Immature natural killer cell (primary cell): ENCODE measurements around the gene NSG2. TPM values are rescaled to one million over a fixed set of nuclear protein-coding genes. Genes with fewer than 3 reads are reported as not detected.
"Not testable (repeated sequence)": the region's sequence is repeated elsewhere in the genome, so short reads cannot be mapped to it uniquely, and the experiment has no call there.

Source experiments
- DNase-seq, 3 donors: peaks; one replicate each; pipeline ENCODE4 v3.0.0; 2022; ENCODE audit warnings: mixed read lengths in 1 of 3
- H3K27ac Mint-ChIP-seq, 6 donors: one replicate each; pipeline ENCODE4 v1.8.0; 2020; ENCODE audit warnings: mixed read lengths in 6 of 6, mild to moderate bottlenecking in 5 of 6, inconsistent platforms in 4 of 6, moderate library complexity in 3 of 6
- H3K27me3 Mint-ChIP-seq, 3 donors: one replicate each; pipeline ENCODE4 v1.8.0; 2020 to 2021; ENCODE audit warnings: low read depth in 3 of 3, mild to moderate bottlenecking in 3 of 3, mixed read lengths in 3 of 3, moderate library complexity in 3 of 3, inconsistent platforms in 1 of 3
- H3K36me3 Mint-ChIP-seq, 3 donors: one replicate each; pipeline ENCODE4 v1.8.0; 2020; ENCODE audit warnings: mixed read lengths in 3 of 3, inconsistent platforms in 2 of 3, mild to moderate bottlenecking in 2 of 3
- H3K4me1 Mint-ChIP-seq, 2 donors: one replicate each; pipeline ENCODE4 v1.8.0; 2020; ENCODE audit warnings: inconsistent platforms in 2 of 2, mild to moderate bottlenecking in 2 of 2, mixed read lengths in 2 of 2, moderate library complexity in 1 of 2
- H3K4me3 Mint-ChIP-seq, 5 donors: one replicate each; pipeline ENCODE4 v1.8.0; 2020; ENCODE audit warnings: mild to moderate bottlenecking in 5 of 5, mixed read lengths in 5 of 5, inconsistent platforms in 3 of 5, moderate library complexity in 3 of 5
- H3K9me3 Mint-ChIP-seq, 6 donors: one replicate each; pipeline ENCODE4 v1.8.0; 2020; ENCODE audit warnings: mild to moderate bottlenecking in 6 of 6, mixed read lengths in 6 of 6, inconsistent platforms in 4 of 6, moderate library complexity in 3 of 6
- polyA plus RNA-seq, 3 donors: library from polyadenylated mRNA; unstranded; fragments of 300-500 nt; fragmentation: Illumina TruSeq; gene quantifications; one replicate each; pipeline ENCODE4 v1.2.3, GENCODE V29; 2021

NSG2 gene
- polyA plus RNA-seq, 3 donors from 2014 or later = not detected

- H3K4me3 Mint-ChIP-seq = no peak overlapping the region
- no peaks in the 10 kb centered on the region for H3K4me1 Mint-ChIP-seq
- H3K27me3 Mint-ChIP-seq = peaks cover 0 to 4% (median 0%) of the 10 kb centered on the region in 3 donors
- H3K9me3 Mint-ChIP-seq = no peaks in the 10 kb centered on the region
- DNase-seq = no peak
- H3K27ac Mint-ChIP-seq = no peak overlapping the region
- no peaks in the 10 kb centered on the region for H3K36me3 Mint-ChIP-seq
Observed at GRCh38 chr5:174098694-174099093, 53.2 kb downstream of the NSG2 start.

DNA sequence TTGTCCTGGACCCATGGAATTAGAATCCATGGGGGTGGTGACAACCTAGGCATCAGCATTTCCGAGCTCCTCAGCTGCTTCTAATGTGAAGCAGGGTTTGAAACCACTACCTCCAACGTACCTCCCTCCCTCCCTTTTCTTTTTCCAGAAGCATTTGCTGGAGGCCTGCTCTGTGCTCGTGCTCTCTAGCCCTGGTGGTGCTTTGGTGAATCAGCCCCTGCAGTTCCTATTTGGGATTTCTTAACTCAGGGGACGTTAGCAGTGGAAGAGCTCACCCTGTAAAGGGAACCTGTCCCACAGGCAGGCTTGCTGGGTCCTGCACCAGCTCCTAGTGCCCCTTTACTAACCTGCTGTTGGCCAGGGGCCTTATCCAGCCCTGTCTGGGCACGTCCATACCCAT, 55.0 kb downstream of the NSG2 start:
- H3K36me3 Mint-ChIP-seq = no peaks in the 10 kb centered on the region
- DNase-seq = no peak
- H3K27me3 Mint-ChIP-seq = peaks cover 0 to 2% (median 0%) of the 10 kb centered on the region in 3 donors
- H3K4me1 Mint-ChIP-seq = no peaks in the 10 kb centered on the region
- no peak overlapping the region for H3K4me3 Mint-ChIP-seq
- H3K9me3 Mint-ChIP-seq = no peaks in the 10 kb centered on the region
- no peak overlapping the region for H3K27ac Mint-ChIP-seq

GRCh38 chr5:174101195-174101730, 55.8 kb downstream of the NSG2 start:
- H3K36me3 Mint-ChIP-seq = no peaks in the 10 kb centered on the region
- no peak overlapping the region for H3K27ac Mint-ChIP-seq
- H3K4me1 Mint-ChIP-seq = no peaks in the 10 kb centered on the region
- no peak overlapping the region for H3K4me3 Mint-ChIP-seq
- DNase-seq = no peak
- H3K9me3 Mint-ChIP-seq = no peaks in the 10 kb centered on the region
- H3K27me3 Mint-ChIP-seq = peaks cover 0 to 2% (median 0%) of the 10 kb centered on the region in 3 donors

DNA sequence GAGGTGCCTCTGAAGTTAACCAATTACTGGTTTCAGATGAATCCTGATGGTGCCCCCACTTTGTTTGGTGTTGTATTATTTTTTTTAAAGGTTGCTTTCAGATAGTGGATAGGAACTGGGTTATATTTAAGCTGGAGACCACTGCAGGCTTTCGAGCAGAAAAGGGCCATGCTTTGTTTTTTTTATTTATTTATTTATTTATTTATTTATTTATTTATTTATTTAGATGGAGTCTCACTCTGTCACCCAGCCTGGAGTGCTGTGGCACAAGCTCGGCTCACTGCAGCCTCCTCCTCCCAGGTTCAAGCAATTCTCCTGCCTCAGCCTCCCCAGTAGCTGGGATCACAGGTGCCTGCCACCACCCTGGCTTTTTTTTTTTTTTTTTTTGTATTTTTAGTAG, 57.1 kb downstream of the NSG2 start:
- not testable (repeated sequence) for H3K9me3 Mint-ChIP-seq, H3K4me3 Mint-ChIP-seq, H3K27me3 Mint-ChIP-seq, H3K4me1 Mint-ChIP-seq, H3K27ac Mint-ChIP-seq, H3K36me3 Mint-ChIP-seq, DNase-seq

- peaks cover 4 to 7% (median 6%) of the 10 kb centered on the region in 3 donors for H3K27me3 Mint-ChIP-seq
- no peak overlapping the region for H3K4me3 Mint-ChIP-seq
- H3K36me3 Mint-ChIP-seq = no peaks in the 10 kb centered on the region
- no peaks in the 10 kb centered on the region for H3K9me3 Mint-ChIP-seq
- no peak for DNase-seq
- no peaks in the 10 kb centered on the region for H3K4me1 Mint-ChIP-seq
- H3K27ac Mint-ChIP-seq = no peak overlapping the region
Observed at GRCh38 chr5:174106997-174107655, 61.6 kb downstream of the NSG2 start.

GRCh38 chr5:174108745-174109144, 63.2 kb downstream of the NSG2 start:
- Mint-ChIP-seq H3K36me3 (no peaks in the 10 kb centered on the region), H3K27me3 (peaks cover 4 to 7% (median 6%) of the 10 kb centered on the region in 3 donors), H3K27ac (no peak overlapping the region), H3K4me1 (no peaks in the 10 kb centered on the region), H3K4me3 (no peak overlapping the region), H3K9me3 (peaks cover 0 to 1% (median 0%) of the 10 kb centered on the region in 6 donors)
- no peak for DNase-seq

DNA sequence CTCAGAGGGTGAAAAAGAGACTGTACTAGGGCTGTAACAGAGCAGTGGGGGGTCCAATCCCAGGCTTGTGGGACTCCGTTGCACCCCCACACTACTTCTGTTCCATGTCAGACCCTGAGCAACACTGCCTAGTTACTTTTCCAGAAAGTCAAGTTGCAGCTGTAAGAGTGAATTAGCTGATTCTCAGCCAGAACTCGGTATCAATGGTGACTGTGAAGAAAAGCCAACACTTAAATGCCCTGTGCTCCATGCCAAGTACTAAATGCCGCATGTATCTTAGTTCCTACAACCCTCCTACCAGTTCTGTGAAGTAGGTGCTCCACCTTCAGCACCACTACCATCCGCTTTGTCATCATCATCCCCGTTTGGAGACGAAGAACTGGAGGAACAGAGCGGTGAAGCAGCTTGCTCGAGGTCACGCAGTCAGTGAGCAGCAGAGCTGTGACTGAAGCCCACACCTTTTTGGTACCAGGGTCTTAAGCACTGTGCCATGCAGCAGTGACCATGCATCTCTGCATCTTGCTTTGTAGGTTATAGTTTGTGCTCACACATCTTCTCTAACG, 64.3 kb downstream of the NSG2 start:
- Mint-ChIP-seq H3K9me3 (peaks cover 0 to 1% (median 0%) of the 10 kb centered on the region in 6 donors), H3K27me3 (peaks cover 4 to 7% (median 6%) of the 10 kb centered on the region in 3 donors), H3K4me3 (no peak overlapping the region), H3K27ac (no peak overlapping the region), H3K4me1 (no peaks in the 10 kb centered on the region), H3K36me3 (no peaks in the 10 kb centered on the region)
- no peak for DNase-seq

DNA sequence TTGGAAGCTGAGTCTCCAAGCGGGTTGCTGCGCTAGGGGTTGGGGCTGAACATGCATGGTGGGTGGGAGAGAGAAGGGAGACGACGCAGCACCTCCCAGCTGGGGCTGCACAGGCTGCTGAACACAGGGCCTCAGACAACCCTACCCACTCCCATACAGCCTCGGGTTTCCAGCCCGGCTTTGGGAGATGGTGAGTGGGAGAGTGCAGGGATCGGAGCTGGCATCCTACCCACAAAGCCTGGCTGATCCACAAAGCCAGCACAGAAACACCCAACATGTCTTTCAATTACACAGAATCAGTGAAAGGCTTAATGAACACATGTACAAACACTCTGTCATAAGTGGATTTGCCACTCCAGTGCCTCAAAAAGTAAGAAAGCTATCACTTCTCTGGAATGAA, 64.8 kb downstream of the NSG2 start:
- no peak overlapping the region for H3K4me3 Mint-ChIP-seq
- no peaks in the 10 kb centered on the region for H3K36me3 Mint-ChIP-seq
- H3K27ac Mint-ChIP-seq = no peak overlapping the region
- no peak for DNase-seq
- no peaks in the 10 kb centered on the region for H3K4me1 Mint-ChIP-seq
- peaks cover 0 to 1% (median 0%) of the 10 kb centered on the region in 6 donors for H3K9me3 Mint-ChIP-seq
- peaks cover 4 to 8% (median 6%) of the 10 kb centered on the region in 3 donors for H3K27me3 Mint-ChIP-seq

DNA sequence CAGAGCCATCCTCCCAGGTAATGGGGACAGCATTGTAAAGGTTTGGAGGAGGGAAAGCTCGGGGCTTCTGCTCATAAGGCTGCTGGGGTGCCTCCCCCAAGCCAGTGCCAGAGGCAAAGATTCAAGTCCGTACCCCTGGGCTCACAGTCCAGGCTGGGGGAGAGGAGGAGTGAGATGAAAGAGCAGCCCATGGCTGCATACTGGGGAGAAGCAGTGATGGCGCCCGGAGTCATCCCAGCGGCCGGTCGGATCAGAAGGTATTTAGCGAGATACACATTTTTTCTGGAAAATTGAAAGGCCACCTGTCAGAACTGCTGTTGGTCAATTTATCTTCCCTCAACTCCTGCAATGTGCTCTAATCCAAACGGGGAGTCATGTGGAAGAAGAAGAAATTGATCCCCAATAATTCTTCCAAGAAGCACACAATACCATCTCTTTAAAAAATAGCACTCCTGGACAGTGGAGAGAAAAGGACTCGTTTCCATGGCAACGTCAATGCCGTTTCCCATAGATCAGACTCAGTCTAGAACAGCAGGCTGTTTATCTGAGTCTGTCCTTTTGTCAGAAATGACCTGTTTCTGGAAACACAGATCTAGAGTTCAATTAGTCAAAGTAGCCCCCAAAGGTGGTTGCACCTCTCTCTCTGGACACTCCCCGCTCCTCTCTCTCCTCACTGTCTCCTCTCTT, 65.9 kb downstream of the NSG2 start:
- H3K9me3 Mint-ChIP-seq = peaks cover 0 to 1% (median 0%) of the 10 kb centered on the region in 6 donors
- no peaks in the 10 kb centered on the region for H3K36me3 Mint-ChIP-seq
- H3K4me3 Mint-ChIP-seq = no peak overlapping the region
- no peaks in the 10 kb centered on the region for H3K4me1 Mint-ChIP-seq
- no peak for DNase-seq
- H3K27ac Mint-ChIP-seq = no peak overlapping the region
- peaks cover 5 to 10% (median 6%) of the 10 kb centered on the region in 3 donors for H3K27me3 Mint-ChIP-seq

GRCh38 chr5:174115226-174115625, 69.7 kb downstream of the NSG2 start:
- Mint-ChIP-seq H3K4me1 (no peaks in the 10 kb centered on the region), H3K36me3 (no peaks in the 10 kb centered on the region), H3K4me3 (no peak overlapping the region), H3K9me3 (peaks cover 0 to 1% (median 0%) of the 10 kb centered on the region in 6 donors), H3K27me3 (peaks cover 0 to 10% (median 2%) of the 10 kb centered on the region in 3 donors), H3K27ac (no peak overlapping the region)
- no peak for DNase-seq

GRCh38 chr5:174118823-174119467, 73.4 kb downstream of the NSG2 start:
- H3K9me3 Mint-ChIP-seq = no peaks in the 10 kb centered on the region
- DNase-seq = no peak
- H3K4me1 Mint-ChIP-seq = no peaks in the 10 kb centered on the region
- H3K36me3 Mint-ChIP-seq = no peaks in the 10 kb centered on the region
- peaks cover 0 to 4% (median 3%) of the 10 kb centered on the region in 3 donors for H3K27me3 Mint-ChIP-seq
- H3K27ac Mint-ChIP-seq = no peak overlapping the region
- no peak overlapping the region for H3K4me3 Mint-ChIP-seq

DNA sequence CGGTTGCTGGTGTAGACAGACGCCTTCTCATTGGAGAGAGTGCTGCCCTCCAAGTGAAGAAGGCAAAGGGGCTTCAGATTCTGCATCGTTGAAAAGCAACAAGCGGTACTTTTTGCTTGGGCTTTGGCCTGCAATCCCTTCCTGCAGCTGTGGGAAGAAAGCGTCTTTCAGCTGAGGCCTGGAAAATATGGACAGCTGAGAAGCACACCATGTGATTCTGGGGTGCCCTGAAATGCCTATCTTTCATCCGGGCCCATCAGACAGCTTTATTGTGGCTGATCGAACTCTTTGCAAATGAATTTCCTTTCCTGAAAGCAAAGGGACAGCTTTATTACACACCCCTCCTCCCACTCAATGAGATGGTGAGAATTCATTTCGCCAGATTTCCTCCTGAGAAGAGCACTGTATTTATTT, 74.0 kb downstream of the NSG2 start:
- no peaks in the 10 kb centered on the region for H3K9me3 Mint-ChIP-seq
- DNase-seq = no peak
- no peak overlapping the region for H3K4me3 Mint-ChIP-seq
- no peaks in the 10 kb centered on the region for H3K4me1 Mint-ChIP-seq
- peaks cover 2 to 4% (median 3%) of the 10 kb centered on the region in 3 donors for H3K27me3 Mint-ChIP-seq
- no peak overlapping the region for H3K27ac Mint-ChIP-seq
- no peaks in the 10 kb centered on the region for H3K36me3 Mint-ChIP-seq

DNA sequence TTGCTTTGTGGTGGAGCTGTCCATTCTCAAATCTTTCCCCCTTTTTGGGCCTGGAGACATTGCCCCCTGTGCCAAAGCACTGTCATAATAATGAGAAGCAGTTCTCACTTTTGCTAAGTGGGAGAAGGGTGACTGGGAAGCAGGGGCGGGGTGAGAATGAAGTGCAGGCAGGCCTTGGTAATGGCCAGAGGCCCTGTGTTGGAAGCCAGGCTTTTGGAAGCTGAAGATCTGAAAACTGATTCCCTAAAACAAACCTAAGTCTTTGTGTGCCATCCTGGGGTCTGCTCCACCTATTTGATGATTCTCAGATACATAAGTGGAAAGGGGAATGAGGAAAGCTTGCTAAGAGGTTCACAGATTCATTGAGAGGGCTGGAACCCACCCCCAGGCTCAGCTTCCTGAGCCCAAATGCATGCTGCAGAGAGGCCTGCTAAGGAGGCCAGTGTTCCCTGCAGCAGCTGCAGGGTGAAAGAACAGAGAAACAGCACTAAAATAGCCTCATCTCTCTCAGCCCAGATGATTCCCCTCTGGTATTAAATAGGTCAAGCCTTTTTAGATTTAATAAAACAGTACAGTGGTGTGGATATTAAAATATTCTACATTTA, 75.0 kb downstream of the NSG2 start:
- H3K36me3 Mint-ChIP-seq = no peaks in the 10 kb centered on the region
- H3K27ac Mint-ChIP-seq = no peak overlapping the region
- no peaks in the 10 kb centered on the region for H3K4me1 Mint-ChIP-seq
- no peak for DNase-seq
- H3K9me3 Mint-ChIP-seq = peaks cover 0 to 4% (median 0%) of the 10 kb centered on the region in 6 donors
- peaks cover under 1 to 3% (median 2%) of the 10 kb centered on the region in 3 donors for H3K27me3 Mint-ChIP-seq
- no peak overlapping the region for H3K4me3 Mint-ChIP-seq
